Vagina (tissue), 2 donors: ENCODE data around the gene CDKN2D. TPM values are rescaled to one million over a fixed set of nuclear protein-coding genes. Genes with fewer than 3 reads are reported as not detected.

Experiments
- DNase-seq, 2 donors: peaks; one replicate each; pipeline ENCODE4 v3.0.0-alpha.2; 2017; ENCODE audit errors: extremely low spot score in 2 of 2
- H3K27ac ChIP-seq: fragments of 200-600 bp; sonication (generic); one replicate; pipeline ENCODE4 v1.5.1; 2019
- H3K27me3 ChIP-seq: fragments of 200-600 bp; sonication (generic); one replicate; pipeline ENCODE4 v1.5.1; 2019
- H3K36me3 ChIP-seq, 2 donors: fragments of 200-600 bp; sonication (generic); one replicate each; pipeline ENCODE4 v1.5.1; 2017 to 2019
- H3K4me1 ChIP-seq: fragments of 200-600 bp; sonication (generic); one replicate; pipeline ENCODE4 v1.5.1; 2019
- H3K4me3 ChIP-seq, 2 donors: fragments of 200-600 bp; sonication (generic); 1 replicate in 1 of 2; 2 replicates in 1 of 2; pipeline ENCODE4 v1.5.1; 2016 to 2019
- H3K9me3 ChIP-seq: fragments of 200-600 bp; sonication (generic); one replicate; pipeline ENCODE4 v1.5.1; 2019
- POLR2A ChIP-seq, 2 donors: fragments of 450-650 bp; IDR thresholded peaks; one replicate each; pipeline ENCODE4 v1.6.1; 2017; ENCODE audit warnings: antibody characterized with exemption in 2 of 2, mild to moderate bottlenecking in 2 of 2, moderate library complexity in 2 of 2
- POLR2AphosphoS5 ChIP-seq, 2 donors: sonication (generic); formaldehyde crosslinking; IDR thresholded peaks; one replicate each; pipeline ENCODE4 v1.9.0; 2017; ENCODE audit warnings: antibody characterized with exemption in 2 of 2, mild to moderate bottlenecking in 2 of 2, low read depth in 1 of 2; ENCODE audit not compliant: insufficient read depth in 1 of 2
- intact Hi-C: fragments of 100-400 bp; cut with DNase I; formaldehyde crosslinking; loops from one replicate; pipeline ENCODE4 v1.15.1; 2023
- total RNA-seq: library from RNA; depleted of rRNA; stranded (reverse); fragments of >200 nt; gene quantifications from one replicate; pipeline ENCODE4 v1.2.3, GENCODE V29; 2016
- TF ChIP-seq, protein P1 (sequence below), 3 experiments: fragments of 450-650 bp in 2 of 3; fragments of 200-600 bp in 1 of 3; sonication (generic) in 1 of 3; IDR thresholded peaks; one replicate each; pipeline ENCODE4 v1.5.1; 2017 to 2019; ENCODE audit warnings: antibody characterized with exemption in 3 of 3, mild to moderate bottlenecking in 2 of 3, moderate library complexity in 2 of 3

CDKN2D gene
- total RNA-seq, 1 donor from 2014 or later: 22.8 TPM

DNA sequence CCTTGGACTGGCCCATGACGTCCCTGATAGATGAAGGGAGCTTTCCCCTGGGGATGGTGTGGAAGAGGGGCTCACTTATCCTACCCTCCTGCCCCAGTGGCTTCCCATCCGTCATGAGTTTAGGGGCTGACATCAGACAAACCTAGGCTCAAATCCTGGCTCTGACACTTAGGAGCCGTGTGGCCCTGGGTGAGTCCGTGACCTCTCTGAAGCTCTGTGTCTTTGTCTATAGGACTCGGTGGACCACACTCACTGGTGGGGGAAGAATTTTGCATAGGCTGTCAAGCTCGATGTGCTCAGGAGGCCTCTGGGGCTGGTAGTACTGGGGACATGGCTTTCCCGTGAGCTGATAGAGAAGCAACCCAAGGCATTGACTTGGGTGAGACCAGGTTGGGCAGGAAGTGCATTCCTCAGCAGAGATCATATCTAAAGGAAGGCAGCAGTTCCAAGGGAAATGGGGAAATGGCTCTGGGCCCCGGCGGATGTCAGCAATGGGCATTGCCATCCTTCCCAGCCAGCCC is 35.7 kb upstream of the CDKN2D start:
- TF ChIP-seq POLR2A (IDR thresholded peaks at IDR 0.05) (no peak), POLR2AphosphoS5 (IDR thresholded peaks at IDR 0.05; ENCODE audit: insufficient read depth in 1 of 2, low read depth in 1 of 2) (no peak)
- TF ChIP-seq, protein P1, sequence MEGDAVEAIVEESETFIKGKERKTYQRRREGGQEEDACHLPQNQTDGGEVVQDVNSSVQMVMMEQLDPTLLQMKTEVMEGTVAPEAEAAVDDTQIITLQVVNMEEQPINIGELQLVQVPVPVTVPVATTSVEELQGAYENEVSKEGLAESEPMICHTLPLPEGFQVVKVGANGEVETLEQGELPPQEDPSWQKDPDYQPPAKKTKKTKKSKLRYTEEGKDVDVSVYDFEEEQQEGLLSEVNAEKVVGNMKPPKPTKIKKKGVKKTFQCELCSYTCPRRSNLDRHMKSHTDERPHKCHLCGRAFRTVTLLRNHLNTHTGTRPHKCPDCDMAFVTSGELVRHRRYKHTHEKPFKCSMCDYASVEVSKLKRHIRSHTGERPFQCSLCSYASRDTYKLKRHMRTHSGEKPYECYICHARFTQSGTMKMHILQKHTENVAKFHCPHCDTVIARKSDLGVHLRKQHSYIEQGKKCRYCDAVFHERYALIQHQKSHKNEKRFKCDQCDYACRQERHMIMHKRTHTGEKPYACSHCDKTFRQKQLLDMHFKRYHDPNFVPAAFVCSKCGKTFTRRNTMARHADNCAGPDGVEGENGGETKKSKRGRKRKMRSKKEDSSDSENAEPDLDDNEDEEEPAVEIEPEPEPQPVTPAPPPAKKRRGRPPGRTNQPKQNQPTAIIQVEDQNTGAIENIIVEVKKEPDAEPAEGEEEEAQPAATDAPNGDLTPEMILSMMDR (IDR thresholded peaks at IDR 0.05): no peak
- DNase-seq: no peak
- intact Hi-C loops: no loop called here

DNA sequence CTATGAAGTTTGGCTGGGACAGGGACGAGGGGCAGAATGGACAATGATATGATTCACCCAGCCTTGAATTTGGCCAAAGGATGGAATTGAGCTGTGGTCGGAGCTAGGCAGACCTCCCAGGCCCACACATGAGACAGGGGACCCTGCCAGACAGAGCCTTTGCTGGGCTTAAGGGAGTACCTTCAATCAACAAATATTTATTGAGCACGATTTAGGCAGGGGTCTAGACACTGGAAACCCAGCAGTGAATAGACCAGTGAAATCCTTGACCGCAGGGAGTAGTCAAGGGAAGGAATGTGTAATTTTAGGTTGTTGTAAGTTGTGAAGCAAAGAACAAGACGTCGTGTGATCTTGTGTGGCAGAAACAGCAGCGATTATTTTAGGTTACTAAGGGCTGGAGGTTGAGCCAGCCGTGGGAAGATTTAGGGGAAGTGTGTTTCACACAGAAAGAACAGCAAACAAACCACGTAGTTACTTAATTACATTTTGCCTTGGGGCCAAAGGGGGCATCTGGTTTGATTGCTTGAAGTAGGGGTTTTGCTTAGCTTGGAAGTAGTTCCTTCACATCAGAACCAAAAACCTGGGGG is 35.2 kb upstream of the CDKN2D start:
- peaks cover 32% of the 10 kb centered on the region for H3K4me1 ChIP-seq
- peak overlapping the region; percentile 91 for H3K27ac ChIP-seq
- peak overlapping the region; percentile 84 to 94 for H3K4me3 ChIP-seq
- intact Hi-C loops: no loop called here
- H3K9me3 ChIP-seq: no peaks in the 10 kb centered on the region
- no peaks in the 10 kb centered on the region for H3K36me3 ChIP-seq
- no peak for TF ChIP-seq POLR2AphosphoS5 (IDR thresholded peaks at IDR 0.05; ENCODE audit: insufficient read depth in 1 of 2, low read depth in 1 of 2)
- TF ChIP-seq, protein P1 (IDR thresholded peaks at IDR 0.05): no peak
- TF ChIP-seq POLR2A (IDR thresholded peaks at IDR 0.05): no peak
- no peaks in the 10 kb centered on the region for H3K27me3 ChIP-seq
- DNase-seq: no peak

More for the DNA sequence above, 35.7 kb upstream of the CDKN2D start:
- H3K9me3 ChIP-seq: no peaks in the 10 kb centered on the region
- H3K4me3 ChIP-seq: peak overlapping the region; percentile 84 to 94
- H3K4me1 ChIP-seq: peaks cover 32% of the 10 kb centered on the region
- peak overlapping the region; percentile 91 for H3K27ac ChIP-seq
- H3K36me3 ChIP-seq: no peaks in the 10 kb centered on the region
- H3K27me3 ChIP-seq: no peaks in the 10 kb centered on the region

DNA sequence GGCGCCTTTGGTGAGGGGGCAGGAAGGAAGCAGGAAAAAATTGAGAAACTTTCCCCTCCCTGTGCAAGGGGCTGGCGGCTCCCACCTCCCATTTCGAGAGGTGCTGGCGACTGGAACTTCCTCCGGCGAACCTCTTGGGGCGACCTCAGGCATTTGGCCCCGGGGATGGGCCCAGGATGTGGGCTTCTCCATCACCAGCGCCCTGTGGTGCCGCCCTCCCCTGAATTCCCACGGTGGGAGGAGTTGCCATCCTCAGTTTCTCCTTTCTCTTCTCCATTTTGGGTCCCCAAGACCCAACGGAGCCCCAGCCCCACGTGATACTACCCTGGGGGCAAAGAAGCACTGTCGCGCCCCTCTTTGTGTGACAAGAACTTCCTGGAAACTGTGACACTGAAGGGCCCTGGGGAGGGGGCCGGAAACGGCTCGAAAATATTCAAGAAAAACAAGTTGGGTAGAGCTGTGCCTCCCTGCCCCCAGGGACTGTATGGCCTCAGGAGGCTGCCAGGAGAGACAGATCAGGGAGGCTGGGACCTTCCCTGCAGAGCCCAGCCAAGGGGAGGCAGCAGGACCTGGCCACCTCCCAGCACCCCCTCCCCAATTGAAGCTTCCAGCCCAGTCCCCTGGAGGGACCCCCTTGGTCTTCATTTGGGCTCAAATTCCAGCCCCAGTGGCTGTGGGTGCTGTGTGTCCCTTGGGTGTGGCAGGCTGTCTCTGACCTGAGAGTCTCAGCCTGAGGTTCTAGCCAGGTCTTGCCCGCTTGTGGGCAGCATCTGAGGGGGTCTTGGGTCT is 34.5 kb upstream of the CDKN2D start:
- intact Hi-C loops: no loop called here
- Histone ChIP-seq H3K27ac (peak overlapping the region; percentile 91), H3K27me3 (no peaks in the 10 kb centered on the region), H3K9me3 (no peaks in the 10 kb centered on the region), H3K4me1 (peaks cover 32% of the 10 kb centered on the region), H3K4me3 (peak overlapping the region; percentile 84 to 94), H3K36me3 (no peaks in the 10 kb centered on the region)
- no peak for DNase-seq
- TF ChIP-seq, protein P1 (IDR thresholded peaks at IDR 0.05): no peak
- peak in 1 of 2 donors; percentile 0 for TF ChIP-seq POLR2A (IDR thresholded peaks at IDR 0.05)
- TF ChIP-seq POLR2AphosphoS5 (IDR thresholded peaks at IDR 0.05; ENCODE audit: insufficient read depth in 1 of 2, low read depth in 1 of 2): no peak

DNA sequence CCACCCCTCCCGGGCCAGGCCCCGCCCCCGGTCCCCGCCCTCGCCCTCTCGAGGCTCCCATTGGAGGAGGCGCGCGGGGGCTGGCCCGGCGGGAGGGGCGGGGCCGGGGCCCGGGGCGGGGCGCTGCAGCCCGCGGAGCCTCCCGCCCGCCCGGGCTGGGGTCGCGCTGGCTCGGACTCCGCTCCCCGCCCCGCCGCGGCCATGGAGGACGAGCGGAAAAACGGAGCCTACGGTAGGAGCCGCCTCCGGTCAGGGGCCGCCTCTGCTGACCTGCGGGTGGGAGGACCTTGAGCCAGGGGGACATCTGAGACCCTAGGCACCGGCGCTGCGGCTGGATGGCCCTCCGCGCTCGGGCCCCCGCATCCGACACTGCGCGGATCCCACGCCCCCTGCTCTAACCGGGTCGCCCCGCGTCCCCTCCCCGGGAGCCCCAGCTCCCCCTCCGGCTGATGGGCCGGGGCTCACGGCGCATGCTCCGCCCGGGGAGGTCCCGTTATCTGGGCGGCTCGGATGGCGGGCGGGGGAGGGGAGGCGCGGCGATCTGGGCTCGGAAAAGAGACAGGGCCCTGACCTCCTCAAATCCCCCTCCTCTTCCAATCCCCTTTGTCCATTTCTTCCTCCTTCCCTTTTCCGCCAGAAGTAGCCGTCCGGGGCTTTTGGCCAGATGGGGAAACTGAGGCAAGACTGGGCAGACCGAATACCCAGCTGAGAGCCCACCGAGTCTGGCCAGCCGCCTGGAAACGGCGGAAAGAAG is 33.7 kb upstream of the CDKN2D start:
- no peaks in the 10 kb centered on the region for H3K36me3 ChIP-seq
- TF ChIP-seq, protein P1 (IDR thresholded peaks at IDR 0.05): no peak
- TF ChIP-seq POLR2AphosphoS5 (IDR thresholded peaks at IDR 0.05; ENCODE audit: insufficient read depth in 1 of 2, low read depth in 1 of 2) (peak in 1 of 2 donors; percentile 78), POLR2A (IDR thresholded peaks at IDR 0.05) (peak in 1 of 2 donors; percentile 50)
- no peaks in the 10 kb centered on the region for H3K27me3 ChIP-seq
- DNase-seq: no peak
- H3K27ac ChIP-seq: peak overlapping the region; percentile 91
- H3K4me3 ChIP-seq: peak overlapping the region; percentile 84 to 94
- no peaks in the 10 kb centered on the region for H3K9me3 ChIP-seq
- intact Hi-C loops: no loop called here
- H3K4me1 ChIP-seq: peaks cover 32% of the 10 kb centered on the region
